Gastroesophageal sphincter (tissue), 3 donors: ENCODE measurements around the gene MGA.

Source experiments
- EP300 ChIP-seq: sonication (generic); formaldehyde crosslinking; IDR thresholded peaks from one replicate; pipeline ENCODE4 v1.6.1; 2017; ENCODE audit warnings: antibody characterized with exemption, mild to moderate bottlenecking
- POLR2A ChIP-seq, 2 donors: fragments of 450-650 bp; IDR thresholded peaks; one replicate each; pipeline ENCODE4 v1.6.1; 2017; ENCODE audit warnings: antibody characterized with exemption in 2 of 2, mild to moderate bottlenecking in 2 of 2, moderate library complexity in 1 of 2
- POLR2AphosphoS5 ChIP-seq: sonication (generic); formaldehyde crosslinking; IDR thresholded peaks from one replicate; pipeline ENCODE4 v1.6.1; 2017; ENCODE audit warnings: antibody characterized with exemption
- TF ChIP-seq, protein P1 (sequence below), 4 experiments: fragments of 200-600 bp in 2 of 4; fragments of 450-650 bp in 2 of 4; sonication (generic) in 1 of 4; IDR thresholded peaks; one replicate each; pipeline ENCODE4 v1.5.1; 2017 to 2019; ENCODE audit warnings: antibody characterized with exemption in 4 of 4, mild to moderate bottlenecking in 2 of 4, moderate library complexity in 2 of 4

DNA sequence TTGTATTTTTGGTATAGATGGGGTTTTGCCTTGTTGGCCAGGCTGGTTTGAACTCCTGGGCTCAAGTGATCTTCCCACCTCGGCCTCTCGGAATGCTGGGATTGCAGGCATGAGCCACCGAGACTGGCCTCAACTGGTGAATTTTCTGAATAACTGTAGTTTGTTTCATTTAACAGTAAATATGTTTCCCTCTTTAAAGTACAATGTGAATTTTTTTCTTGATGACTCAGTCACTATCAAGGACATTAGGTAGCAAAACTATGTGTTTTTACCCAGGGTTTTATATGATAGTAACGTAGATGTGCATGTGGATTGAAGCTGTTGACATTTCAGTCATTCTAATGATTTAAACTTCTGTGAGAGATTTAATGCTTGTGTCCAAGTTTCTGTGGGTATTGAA, 73.9 kb downstream of the MGA start:
- no peak for TF ChIP-seq POLR2AphosphoS5
- TF ChIP-seq, protein P1, sequence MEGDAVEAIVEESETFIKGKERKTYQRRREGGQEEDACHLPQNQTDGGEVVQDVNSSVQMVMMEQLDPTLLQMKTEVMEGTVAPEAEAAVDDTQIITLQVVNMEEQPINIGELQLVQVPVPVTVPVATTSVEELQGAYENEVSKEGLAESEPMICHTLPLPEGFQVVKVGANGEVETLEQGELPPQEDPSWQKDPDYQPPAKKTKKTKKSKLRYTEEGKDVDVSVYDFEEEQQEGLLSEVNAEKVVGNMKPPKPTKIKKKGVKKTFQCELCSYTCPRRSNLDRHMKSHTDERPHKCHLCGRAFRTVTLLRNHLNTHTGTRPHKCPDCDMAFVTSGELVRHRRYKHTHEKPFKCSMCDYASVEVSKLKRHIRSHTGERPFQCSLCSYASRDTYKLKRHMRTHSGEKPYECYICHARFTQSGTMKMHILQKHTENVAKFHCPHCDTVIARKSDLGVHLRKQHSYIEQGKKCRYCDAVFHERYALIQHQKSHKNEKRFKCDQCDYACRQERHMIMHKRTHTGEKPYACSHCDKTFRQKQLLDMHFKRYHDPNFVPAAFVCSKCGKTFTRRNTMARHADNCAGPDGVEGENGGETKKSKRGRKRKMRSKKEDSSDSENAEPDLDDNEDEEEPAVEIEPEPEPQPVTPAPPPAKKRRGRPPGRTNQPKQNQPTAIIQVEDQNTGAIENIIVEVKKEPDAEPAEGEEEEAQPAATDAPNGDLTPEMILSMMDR (IDR thresholded peaks at IDR 0.05) = no peak
- no peak for TF ChIP-seq POLR2A (IDR thresholded peaks at IDR 0.05)
- TF ChIP-seq EP300 = no peak
